AG04450 (cell line): Measurements from ENCODE around the gene ZBTB25. TPM values are rescaled to one million over a fixed set of nuclear protein-coding genes. Genes with fewer than 3 reads are reported as not detected.

Experiments
- CTCF ChIA-PET: fragments of 300-600, 350-600 bp; formaldehyde crosslinking; extraction: SDS; loops from one replicate; lab custom pipeline; 2022; ENCODE audit warnings: antibody characterized with exemption, inconsistent platforms; lab: Charles Lee
- POLR2A ChIA-PET: fragments of 350-600 bp; formaldehyde crosslinking; extraction: SDS; loops from one replicate; lab custom pipeline; 2021; ENCODE audit warnings: antibody characterized with exemption, inconsistent platforms; lab: Yijun Ruan, JAX
- DNase-seq: peaks from one replicate; pipeline ENCODE4 v3.0.0-alpha.2; 2011; ENCODE audit warnings: low read depth, low spot score
- H3K27ac ChIP-seq: one replicate; pipeline ENCODE4 v1.5.1; 2012; ENCODE audit warnings: low read depth, low read length, control low read depth
- H3K27me3 ChIP-seq: one replicate; pipeline ENCODE4 v1.6.0; 2012; ENCODE audit warnings: low read length; ENCODE audit not compliant: control insufficient read depth, insufficient read depth
- H3K4me3 ChIP-seq: 2 replicates; pipeline ENCODE4 v1.5.1; 2011; ENCODE audit warnings: mild to moderate bottlenecking, low read depth, low read length, control low read depth
- H3K9me3 ChIP-seq: 2 replicates; pipeline ENCODE4 v1.5.1; 2012; ENCODE audit warnings: low read length; ENCODE audit not compliant: control insufficient read depth, insufficient read depth
- polyA plus RNA-seq: library from polyadenylated mRNA; depleted of rRNA; stranded (reverse); fragments of >200 nt; gene quantifications from 2 replicates; pipeline ENCODE4 v1.2.3, GENCODE V29; 2011
- TF ChIP-seq, protein P1 (sequence below): IDR thresholded peaks from 2 replicates; pipeline ENCODE4 v1.5.1; 2011; ENCODE audit warnings: low read depth, low read length, control low read depth, inconsistent platforms

Gene ZBTB25
- polyA plus RNA-seq, 1 experiment = 7.3 TPM

DNA sequence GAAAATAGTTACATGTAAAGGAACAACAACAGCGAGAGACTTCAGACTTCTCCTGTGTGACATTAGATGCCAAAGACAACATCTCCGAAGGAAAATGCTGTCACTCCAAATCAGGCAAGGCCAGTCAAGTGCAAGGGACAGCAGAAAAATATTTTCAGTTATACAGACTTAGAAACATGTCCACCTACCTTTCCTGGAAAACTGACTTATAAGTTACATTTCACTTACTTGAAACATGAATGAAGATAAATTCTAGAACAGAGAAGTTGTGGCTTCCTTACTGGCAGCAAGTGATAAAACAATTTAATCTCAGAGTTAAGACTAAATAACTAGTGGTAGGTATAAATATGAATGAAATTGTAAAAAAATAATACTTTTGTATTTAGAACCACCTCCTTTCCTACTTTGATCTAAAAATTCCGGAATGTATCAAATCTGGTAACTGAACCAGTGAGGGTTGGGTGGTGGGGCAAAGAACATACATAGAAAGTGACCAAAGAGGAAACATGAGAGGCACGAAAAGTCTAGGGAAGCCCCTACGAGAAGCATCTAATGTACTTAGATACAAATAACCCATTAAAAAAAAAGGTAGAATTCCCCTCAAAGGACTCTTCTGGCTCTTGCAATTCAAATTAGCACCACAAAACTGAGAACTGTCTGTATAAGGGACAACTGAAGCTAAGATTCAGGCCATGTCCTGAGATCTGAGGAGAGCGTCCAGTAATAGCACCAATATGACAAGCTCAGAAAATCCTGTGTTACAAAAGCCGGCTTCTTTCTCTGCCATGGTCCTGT is 94.3 kb downstream of the ZBTB25 start:
- no peak for DNase-seq
- ChIA-PET POLR2A (no interaction called here), CTCF (no interaction called here)
- H3K4me3 ChIP-seq = no peak overlapping the region
- H3K9me3 ChIP-seq = no peaks in the 10 kb centered on the region
- H3K27me3 ChIP-seq = no peaks in the 10 kb centered on the region
- TF ChIP-seq, protein P1, sequence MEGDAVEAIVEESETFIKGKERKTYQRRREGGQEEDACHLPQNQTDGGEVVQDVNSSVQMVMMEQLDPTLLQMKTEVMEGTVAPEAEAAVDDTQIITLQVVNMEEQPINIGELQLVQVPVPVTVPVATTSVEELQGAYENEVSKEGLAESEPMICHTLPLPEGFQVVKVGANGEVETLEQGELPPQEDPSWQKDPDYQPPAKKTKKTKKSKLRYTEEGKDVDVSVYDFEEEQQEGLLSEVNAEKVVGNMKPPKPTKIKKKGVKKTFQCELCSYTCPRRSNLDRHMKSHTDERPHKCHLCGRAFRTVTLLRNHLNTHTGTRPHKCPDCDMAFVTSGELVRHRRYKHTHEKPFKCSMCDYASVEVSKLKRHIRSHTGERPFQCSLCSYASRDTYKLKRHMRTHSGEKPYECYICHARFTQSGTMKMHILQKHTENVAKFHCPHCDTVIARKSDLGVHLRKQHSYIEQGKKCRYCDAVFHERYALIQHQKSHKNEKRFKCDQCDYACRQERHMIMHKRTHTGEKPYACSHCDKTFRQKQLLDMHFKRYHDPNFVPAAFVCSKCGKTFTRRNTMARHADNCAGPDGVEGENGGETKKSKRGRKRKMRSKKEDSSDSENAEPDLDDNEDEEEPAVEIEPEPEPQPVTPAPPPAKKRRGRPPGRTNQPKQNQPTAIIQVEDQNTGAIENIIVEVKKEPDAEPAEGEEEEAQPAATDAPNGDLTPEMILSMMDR = no peak
- no peak overlapping the region for H3K27ac ChIP-seq

DNA sequence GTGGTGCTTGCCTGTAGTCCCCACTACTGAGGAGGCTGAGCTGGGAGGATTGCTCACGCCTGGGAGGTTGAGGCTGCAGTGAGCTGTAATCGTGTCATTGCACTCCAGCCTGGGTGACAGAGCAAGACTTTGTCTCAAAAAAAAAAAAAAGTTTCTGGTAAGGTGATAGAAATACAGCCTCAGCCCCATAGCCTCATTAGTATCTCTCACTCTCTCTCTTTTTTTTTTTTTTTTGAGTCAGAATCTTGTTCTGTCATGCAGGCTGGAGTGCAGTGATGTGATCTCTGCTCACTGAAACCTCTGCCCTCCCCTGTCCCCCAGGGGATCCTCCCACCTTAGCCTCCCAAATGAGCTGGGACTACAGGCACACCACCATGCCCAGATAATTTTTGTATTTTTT is 96.3 kb downstream of the ZBTB25 start:
- ChIA-PET POLR2A (no interaction called here), CTCF (interaction anchor here (0.7 to 1.2 kb wide), 2 partner anchors 13 to 21 kb away, joined by 3 read pairs; no protein-coding TSS in a partner anchor)
- H3K27ac ChIP-seq = no peak overlapping the region
- no peak overlapping the region for H3K4me3 ChIP-seq
- TF ChIP-seq, protein P1 = no peak
- no peak for DNase-seq
- no peaks in the 10 kb centered on the region for H3K9me3 ChIP-seq
- no peaks in the 10 kb centered on the region for H3K27me3 ChIP-seq

- no peaks in the 10 kb centered on the region for H3K27me3 ChIP-seq
- no peaks in the 10 kb centered on the region for H3K9me3 ChIP-seq
- ChIA-PET POLR2A (no interaction called here), CTCF (interaction anchor here (1.6 kb wide), 1 partner anchor 25 kb away, joined by 10 read pairs; no protein-coding TSS in a partner anchor)
- DNase-seq = no peak
- H3K27ac ChIP-seq = no peak overlapping the region
- H3K4me3 ChIP-seq = no peak overlapping the region
- TF ChIP-seq, protein P1 = no peak
Observed at GRCh38 chr14:64405295-64405694, 98.3 kb downstream of the ZBTB25 start.

DNA sequence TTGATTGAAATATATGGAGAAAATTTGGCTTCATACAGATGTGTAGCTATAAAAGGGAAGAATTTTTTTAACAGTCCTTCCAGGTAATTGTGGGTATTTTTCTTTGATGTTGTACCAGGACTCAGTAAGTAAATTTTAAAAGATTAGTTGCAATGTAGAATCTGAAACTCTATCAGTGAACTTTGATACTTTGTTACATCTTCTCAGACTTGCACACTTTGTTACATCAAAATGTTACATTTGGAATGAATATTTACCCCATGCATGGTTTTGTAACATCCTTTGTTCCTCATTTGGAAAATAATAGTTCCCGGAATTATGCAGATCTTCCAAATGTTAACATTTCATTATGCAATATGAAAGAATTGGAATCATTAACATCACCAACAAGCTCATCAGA is 101.7 kb downstream of the ZBTB25 start:
- TF ChIP-seq, protein P1 = no peak
- no peaks in the 10 kb centered on the region for H3K9me3 ChIP-seq
- CTCF ChIA-PET = interaction anchor here (1.2 to 1.3 kb wide), 2 partner anchors 30 to 58 kb away, joined by 3 to 6 read pairs; no protein-coding TSS in a partner anchor
- no peak overlapping the region for H3K27ac ChIP-seq
- POLR2A ChIA-PET = no interaction called here
- no peak overlapping the region for H3K4me3 ChIP-seq
- no peak for DNase-seq
- no peaks in the 10 kb centered on the region for H3K27me3 ChIP-seq

DNA sequence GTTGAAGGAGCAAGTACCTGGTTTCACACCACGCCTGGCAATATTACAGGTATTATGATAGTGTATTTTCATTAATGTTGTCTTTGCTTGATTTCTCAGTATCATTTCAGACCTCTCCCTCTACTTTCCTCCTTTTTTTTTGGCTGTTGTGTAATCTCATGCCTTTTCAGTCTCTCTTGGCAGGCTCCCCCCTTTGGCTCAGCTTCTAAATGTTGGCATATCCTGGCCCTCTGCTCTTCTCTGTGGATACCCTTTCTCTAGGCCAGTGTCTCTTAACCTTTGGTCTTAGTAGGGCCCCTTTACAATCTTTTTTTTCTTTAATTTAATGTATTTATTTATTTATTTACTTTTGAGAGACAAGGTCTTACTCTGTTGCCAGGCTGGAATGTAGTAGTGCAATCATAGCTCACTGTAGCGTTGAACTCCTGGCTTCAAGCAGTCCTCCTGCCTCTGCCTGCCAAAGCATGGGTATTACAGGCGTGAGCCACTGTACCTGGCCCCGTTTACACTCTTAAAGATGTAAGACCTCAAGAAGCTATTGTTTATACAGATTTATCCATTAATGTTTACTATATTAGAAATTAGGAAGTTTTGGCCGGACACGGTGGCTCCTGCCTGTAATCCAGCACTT is 102.7 kb downstream of the ZBTB25 start:
- DNase-seq = no peak

More for the DNA sequence above, 102.7 kb downstream of the ZBTB25 start:
- Histone ChIP-seq H3K4me3 (no peak overlapping the region), H3K27me3 (no peaks in the 10 kb centered on the region), H3K9me3 (no peaks in the 10 kb centered on the region), H3K27ac (no peak overlapping the region)
- CTCF ChIA-PET = interaction anchor here (1.3 to 1.4 kb wide), 2 partner anchors 29 to 57 kb away, joined by 6 read pairs; no protein-coding TSS in a partner anchor
- TF ChIP-seq, protein P1 = no peak
- POLR2A ChIA-PET = no interaction called here
